WTC11 (cell line): Measurements from ENCODE around the gene HOXA5. TPM values are rescaled to one million over a fixed set of nuclear protein-coding genes. Genes with fewer than 3 reads are reported as not detected.

Source experiments
- ATAC-seq: fragments of 200-7000 bp; cut with Tn5 transposase; 2 replicates; pipeline ENCODE4 v1.10.0; 2021; ENCODE audit warnings: mild to moderate bottlenecking, moderate library complexity
- CTCF ChIA-PET: fragments of 300-600 bp; sonication (Branson Sonifier 250); formaldehyde crosslinking; loops from one replicate; lab custom pipeline; 2021; ENCODE audit warnings: antibody characterized with exemption; lab: Charles Lee
- POLR2A ChIA-PET: fragments of 350-600 bp; sonication (Branson Sonifier 250); formaldehyde crosslinking; loops from one replicate; lab custom pipeline; 2021; ENCODE audit warnings: antibody characterized with exemption; lab: Charles Lee
- DNase-seq: peaks from one replicate; pipeline ENCODE4 v3.0.0; 2021; ENCODE audit warnings: low spot score
- H3K27ac Mint-ChIP-seq: 2 replicates; pipeline ENCODE4 v1.8.0; 2021; ENCODE audit warnings: mixed read lengths
- H3K27me3 Mint-ChIP-seq: 2 replicates; pipeline ENCODE4 v1.8.0; 2021; ENCODE audit warnings: low read depth, mild to moderate bottlenecking, moderate library complexity, mixed read lengths
- H3K36me3 Mint-ChIP-seq: 2 replicates; pipeline ENCODE4 v1.8.0; 2021; ENCODE audit warnings: mixed read lengths
- H3K4me1 Mint-ChIP-seq: 2 replicates; pipeline ENCODE4 v1.8.0; 2022; ENCODE audit warnings: mixed read lengths
- H3K4me3 Mint-ChIP-seq: 2 replicates; pipeline ENCODE4 v1.8.0; 2021; ENCODE audit warnings: mild to moderate bottlenecking, moderate library complexity, mixed read lengths
- H3K9me3 Mint-ChIP-seq: 2 replicates; pipeline ENCODE4 v1.8.0; 2021; ENCODE audit warnings: mixed read lengths
- EMX1 ChIP-seq: fragments of 250-450 bp; sonication (Bioruptor Pico); IDR thresholded peaks from 2 replicates; pipeline ENCODE4 v1.8.0; 2021; ENCODE audit warnings: mild to moderate bottlenecking
- ETV6 ChIP-seq: sonication (generic); formaldehyde crosslinking; IDR thresholded peaks from 2 replicates; pipeline ENCODE4 v1.8.1; 2022; ENCODE audit warnings: mild to moderate bottlenecking, missing genetic modification reagents
- FOXJ3 ChIP-seq: sonication (generic); formaldehyde crosslinking; IDR thresholded peaks from 2 replicates; pipeline ENCODE4 v1.9.0; 2021; ENCODE audit warnings: missing genetic modification reagents, mild to moderate bottlenecking, borderline replicate concordance
- JAZF1 ChIP-seq: fragments of 250-450 bp; sonication (Bioruptor Pico); IDR thresholded peaks from 2 replicates; pipeline ENCODE4 v1.9.0; 2021; ENCODE audit warnings: moderate library complexity, mild to moderate bottlenecking, inconsistent platforms
- KAT7 ChIP-seq: sonication (generic); formaldehyde crosslinking; IDR thresholded peaks from 2 replicates; pipeline ENCODE4 v1.8.1; 2023; ENCODE audit warnings: missing genetic modification reagents, mild to moderate bottlenecking, borderline replicate concordance
- NFATC4 ChIP-seq: fragments of 250-450 bp; sonication (Bioruptor Pico); IDR thresholded peaks from 2 replicates; pipeline ENCODE4 v1.9.0; 2021; ENCODE audit warnings: mild to moderate bottlenecking
- OVOL2 ChIP-seq: fragments of 250-450 bp; sonication (Bioruptor Pico); IDR thresholded peaks from 2 replicates; pipeline ENCODE4 v1.9.0; 2021; ENCODE audit warnings: mild to moderate bottlenecking, borderline replicate concordance
- RORB ChIP-seq: fragments of 250-450 bp; sonication (Bioruptor Pico); IDR thresholded peaks from 2 replicates; pipeline ENCODE4 v1.9.0; 2021; ENCODE audit warnings: mild to moderate bottlenecking
- TEAD4 ChIP-seq: sonication (generic); formaldehyde crosslinking; IDR thresholded peaks from 2 replicates; pipeline ENCODE4 v1.8.0; 2022; ENCODE audit warnings: mild to moderate bottlenecking, missing genetic modification reagents
- TP53 ChIP-seq: sonication (generic); formaldehyde crosslinking; IDR thresholded peaks from 2 replicates; pipeline ENCODE4 v1.8.1; 2023; ENCODE audit warnings: mild to moderate bottlenecking, missing genetic modification reagents
- ZNF396 ChIP-seq: fragments of 250-450 bp; sonication (Bioruptor Pico); IDR thresholded peaks from 2 replicates; pipeline ENCODE4 v1.8.0; 2021; ENCODE audit warnings: mild to moderate bottlenecking, moderate library complexity, borderline replicate concordance
- ZNF423 ChIP-seq: fragments of 250-450 bp; sonication (Bioruptor Pico); IDR thresholded peaks from 2 replicates; pipeline ENCODE4 v2.1.2; 2022; ENCODE audit warnings: mild to moderate bottlenecking, moderate library complexity
- total RNA-seq: library from RNA; stranded (reverse); gene quantifications from 3 replicates; pipeline ENCODE4 v1.2.3, GENCODE V29; 2021
- TF ChIP-seq, protein P1 (sequence below): sonication (generic); formaldehyde crosslinking; IDR thresholded peaks from 2 replicates; pipeline ENCODE4 v1.8.1; 2023; ENCODE audit warnings: mild to moderate bottlenecking, missing genetic modification reagents
- TF ChIP-seq, protein P2 (sequence below): sonication (generic); formaldehyde crosslinking; IDR thresholded peaks from 2 replicates; pipeline ENCODE4 v1.8.0; 2022; ENCODE audit warnings: mild to moderate bottlenecking, missing genetic modification reagents
- TF ChIP-seq, protein P3 (sequence below): fragments of 200-600 bp; IDR thresholded peaks from 2 replicates; pipeline ENCODE4 v1.8.0; 2022; ENCODE audit warnings: antibody characterized with exemption
- TF ChIP-seq, protein P4 (sequence below): sonication (generic); formaldehyde crosslinking; IDR thresholded peaks from 2 replicates; pipeline ENCODE4 v1.8.1; 2023; ENCODE audit warnings: mild to moderate bottlenecking, missing genetic modification reagents, borderline replicate concordance
- TF ChIP-seq, protein P5 (sequence below): sonication (generic); formaldehyde crosslinking; IDR thresholded peaks from 2 replicates; pipeline ENCODE4 v1.8.0; 2023; ENCODE audit warnings: missing genetic modification reagents, mild to moderate bottlenecking, borderline replicate concordance
- TF ChIP-seq, protein P6 (sequence below): fragments of 250-450 bp; sonication (Bioruptor Pico); IDR thresholded peaks from 2 replicates; pipeline ENCODE4 v1.9.0; 2021; ENCODE audit warnings: mild to moderate bottlenecking, borderline replicate concordance

Gene HOXA5
- total RNA-seq, 1 experiment from 2014 or later: not detected

DNA sequence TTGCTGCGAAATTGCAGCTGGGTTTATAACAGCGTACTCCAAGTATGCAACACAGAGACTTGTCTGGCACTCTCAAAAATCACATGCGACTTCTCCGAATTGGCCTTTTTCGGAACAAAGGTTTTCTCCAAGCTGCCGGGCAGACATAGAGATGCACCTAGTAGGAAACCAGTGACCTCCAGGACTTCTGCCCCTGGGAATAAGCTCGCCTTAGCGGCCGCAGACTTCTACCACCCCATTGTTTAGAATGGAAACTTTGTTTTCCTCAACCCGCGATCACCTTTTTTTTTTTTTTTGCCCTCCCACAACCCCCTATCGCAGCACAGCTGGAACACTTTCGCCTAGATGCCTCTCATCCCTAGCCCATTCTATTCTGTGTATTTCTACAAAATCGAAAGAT, 35.5 kb upstream of the HOXA5 start (continued):
- TF ChIP-seq, protein P1, sequence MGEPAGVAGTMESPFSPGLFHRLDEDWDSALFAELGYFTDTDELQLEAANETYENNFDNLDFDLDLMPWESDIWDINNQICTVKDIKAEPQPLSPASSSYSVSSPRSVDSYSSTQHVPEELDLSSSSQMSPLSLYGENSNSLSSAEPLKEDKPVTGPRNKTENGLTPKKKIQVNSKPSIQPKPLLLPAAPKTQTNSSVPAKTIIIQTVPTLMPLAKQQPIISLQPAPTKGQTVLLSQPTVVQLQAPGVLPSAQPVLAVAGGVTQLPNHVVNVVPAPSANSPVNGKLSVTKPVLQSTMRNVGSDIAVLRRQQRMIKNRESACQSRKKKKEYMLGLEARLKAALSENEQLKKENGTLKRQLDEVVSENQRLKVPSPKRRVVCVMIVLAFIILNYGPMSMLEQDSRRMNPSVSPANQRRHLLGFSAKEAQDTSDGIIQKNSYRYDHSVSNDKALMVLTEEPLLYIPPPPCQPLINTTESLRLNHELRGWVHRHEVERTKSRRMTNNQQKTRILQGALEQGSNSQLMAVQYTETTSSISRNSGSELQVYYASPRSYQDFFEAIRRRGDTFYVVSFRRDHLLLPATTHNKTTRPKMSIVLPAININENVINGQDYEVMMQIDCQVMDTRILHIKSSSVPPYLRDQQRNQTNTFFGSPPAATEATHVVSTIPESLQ (CRISPR knock-in tag): no peak
- TF ChIP-seq, all 79 proteins: peak for 0

DNA sequence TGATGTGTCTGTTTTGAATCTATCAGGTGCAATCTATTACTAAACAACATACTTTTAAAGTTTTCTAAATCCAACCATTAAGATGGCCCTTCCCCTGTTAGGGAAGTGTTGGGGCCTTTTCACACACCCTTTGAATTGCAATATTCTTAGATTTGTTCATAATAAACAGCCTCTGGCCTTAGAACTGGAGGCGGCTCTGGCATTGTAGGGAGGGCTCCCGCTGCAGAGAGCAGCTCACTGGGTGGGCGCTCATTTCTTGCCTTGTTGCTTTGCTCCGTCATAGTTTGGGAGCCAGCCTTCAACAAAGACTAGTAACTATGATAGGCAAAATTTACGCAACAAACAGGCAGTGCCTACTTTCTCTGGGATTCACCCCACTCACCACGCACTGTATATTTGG, 34.9 kb upstream of the HOXA5 start:
- Mint-ChIP-seq H3K4me1 (peaks cover 22% of the 10 kb centered on the region), H3K4me3 (no peak overlapping the region), H3K9me3 (no peaks in the 10 kb centered on the region)
- TF ChIP-seq, protein P2, sequence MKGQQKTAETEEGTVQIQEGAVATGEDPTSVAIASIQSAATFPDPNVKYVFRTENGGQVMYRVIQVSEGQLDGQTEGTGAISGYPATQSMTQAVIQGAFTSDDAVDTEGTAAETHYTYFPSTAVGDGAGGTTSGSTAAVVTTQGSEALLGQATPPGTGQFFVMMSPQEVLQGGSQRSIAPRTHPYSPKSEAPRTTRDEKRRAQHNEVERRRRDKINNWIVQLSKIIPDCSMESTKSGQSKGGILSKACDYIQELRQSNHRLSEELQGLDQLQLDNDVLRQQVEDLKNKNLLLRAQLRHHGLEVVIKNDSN: no peak
- TF ChIP-seq, protein P3, sequence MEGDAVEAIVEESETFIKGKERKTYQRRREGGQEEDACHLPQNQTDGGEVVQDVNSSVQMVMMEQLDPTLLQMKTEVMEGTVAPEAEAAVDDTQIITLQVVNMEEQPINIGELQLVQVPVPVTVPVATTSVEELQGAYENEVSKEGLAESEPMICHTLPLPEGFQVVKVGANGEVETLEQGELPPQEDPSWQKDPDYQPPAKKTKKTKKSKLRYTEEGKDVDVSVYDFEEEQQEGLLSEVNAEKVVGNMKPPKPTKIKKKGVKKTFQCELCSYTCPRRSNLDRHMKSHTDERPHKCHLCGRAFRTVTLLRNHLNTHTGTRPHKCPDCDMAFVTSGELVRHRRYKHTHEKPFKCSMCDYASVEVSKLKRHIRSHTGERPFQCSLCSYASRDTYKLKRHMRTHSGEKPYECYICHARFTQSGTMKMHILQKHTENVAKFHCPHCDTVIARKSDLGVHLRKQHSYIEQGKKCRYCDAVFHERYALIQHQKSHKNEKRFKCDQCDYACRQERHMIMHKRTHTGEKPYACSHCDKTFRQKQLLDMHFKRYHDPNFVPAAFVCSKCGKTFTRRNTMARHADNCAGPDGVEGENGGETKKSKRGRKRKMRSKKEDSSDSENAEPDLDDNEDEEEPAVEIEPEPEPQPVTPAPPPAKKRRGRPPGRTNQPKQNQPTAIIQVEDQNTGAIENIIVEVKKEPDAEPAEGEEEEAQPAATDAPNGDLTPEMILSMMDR: no peak
- no peak for TF ChIP-seq TP53 (CRISPR knock-in tag)
- TF ChIP-seq, protein P4, sequence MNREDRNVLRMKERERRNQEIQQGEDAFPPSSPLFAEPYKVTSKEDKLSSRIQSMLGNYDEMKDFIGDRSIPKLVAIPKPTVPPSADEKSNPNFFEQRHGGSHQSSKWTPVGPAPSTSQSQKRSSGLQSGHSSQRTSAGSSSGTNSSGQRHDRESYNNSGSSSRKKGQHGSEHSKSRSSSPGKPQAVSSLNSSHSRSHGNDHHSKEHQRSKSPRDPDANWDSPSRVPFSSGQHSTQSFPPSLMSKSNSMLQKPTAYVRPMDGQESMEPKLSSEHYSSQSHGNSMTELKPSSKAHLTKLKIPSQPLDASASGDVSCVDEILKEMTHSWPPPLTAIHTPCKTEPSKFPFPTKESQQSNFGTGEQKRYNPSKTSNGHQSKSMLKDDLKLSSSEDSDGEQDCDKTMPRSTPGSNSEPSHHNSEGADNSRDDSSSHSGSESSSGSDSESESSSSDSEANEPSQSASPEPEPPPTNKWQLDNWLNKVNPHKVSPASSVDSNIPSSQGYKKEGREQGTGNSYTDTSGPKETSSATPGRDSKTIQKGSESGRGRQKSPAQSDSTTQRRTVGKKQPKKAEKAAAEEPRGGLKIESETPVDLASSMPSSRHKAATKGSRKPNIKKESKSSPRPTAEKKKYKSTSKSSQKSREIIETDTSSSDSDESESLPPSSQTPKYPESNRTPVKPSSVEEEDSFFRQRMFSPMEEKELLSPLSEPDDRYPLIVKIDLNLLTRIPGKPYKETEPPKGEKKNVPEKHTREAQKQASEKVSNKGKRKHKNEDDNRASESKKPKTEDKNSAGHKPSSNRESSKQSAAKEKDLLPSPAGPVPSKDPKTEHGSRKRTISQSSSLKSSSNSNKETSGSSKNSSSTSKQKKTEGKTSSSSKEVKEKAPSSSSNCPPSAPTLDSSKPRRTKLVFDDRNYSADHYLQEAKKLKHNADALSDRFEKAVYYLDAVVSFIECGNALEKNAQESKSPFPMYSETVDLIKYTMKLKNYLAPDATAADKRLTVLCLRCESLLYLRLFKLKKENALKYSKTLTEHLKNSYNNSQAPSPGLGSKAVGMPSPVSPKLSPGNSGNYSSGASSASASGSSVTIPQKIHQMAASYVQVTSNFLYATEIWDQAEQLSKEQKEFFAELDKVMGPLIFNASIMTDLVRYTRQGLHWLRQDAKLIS (CRISPR knock-in tag): no peak
- no peak for TF ChIP-seq JAZF1 (CRISPR knock-in tag)
- TF ChIP-seq NFATC4: no peak
- TF ChIP-seq ZNF396 (CRISPR knock-in tag): no peak
- no peak for TF ChIP-seq TEAD4 (CRISPR knock-in tag)
- no peak for TF ChIP-seq RORB (CRISPR knock-in tag)
- no peak for TF ChIP-seq EMX1 (CRISPR knock-in tag)
- TF ChIP-seq ZNF423: no peak
- no peak for TF ChIP-seq KAT7 (CRISPR knock-in tag)
- TF ChIP-seq, protein P5, sequence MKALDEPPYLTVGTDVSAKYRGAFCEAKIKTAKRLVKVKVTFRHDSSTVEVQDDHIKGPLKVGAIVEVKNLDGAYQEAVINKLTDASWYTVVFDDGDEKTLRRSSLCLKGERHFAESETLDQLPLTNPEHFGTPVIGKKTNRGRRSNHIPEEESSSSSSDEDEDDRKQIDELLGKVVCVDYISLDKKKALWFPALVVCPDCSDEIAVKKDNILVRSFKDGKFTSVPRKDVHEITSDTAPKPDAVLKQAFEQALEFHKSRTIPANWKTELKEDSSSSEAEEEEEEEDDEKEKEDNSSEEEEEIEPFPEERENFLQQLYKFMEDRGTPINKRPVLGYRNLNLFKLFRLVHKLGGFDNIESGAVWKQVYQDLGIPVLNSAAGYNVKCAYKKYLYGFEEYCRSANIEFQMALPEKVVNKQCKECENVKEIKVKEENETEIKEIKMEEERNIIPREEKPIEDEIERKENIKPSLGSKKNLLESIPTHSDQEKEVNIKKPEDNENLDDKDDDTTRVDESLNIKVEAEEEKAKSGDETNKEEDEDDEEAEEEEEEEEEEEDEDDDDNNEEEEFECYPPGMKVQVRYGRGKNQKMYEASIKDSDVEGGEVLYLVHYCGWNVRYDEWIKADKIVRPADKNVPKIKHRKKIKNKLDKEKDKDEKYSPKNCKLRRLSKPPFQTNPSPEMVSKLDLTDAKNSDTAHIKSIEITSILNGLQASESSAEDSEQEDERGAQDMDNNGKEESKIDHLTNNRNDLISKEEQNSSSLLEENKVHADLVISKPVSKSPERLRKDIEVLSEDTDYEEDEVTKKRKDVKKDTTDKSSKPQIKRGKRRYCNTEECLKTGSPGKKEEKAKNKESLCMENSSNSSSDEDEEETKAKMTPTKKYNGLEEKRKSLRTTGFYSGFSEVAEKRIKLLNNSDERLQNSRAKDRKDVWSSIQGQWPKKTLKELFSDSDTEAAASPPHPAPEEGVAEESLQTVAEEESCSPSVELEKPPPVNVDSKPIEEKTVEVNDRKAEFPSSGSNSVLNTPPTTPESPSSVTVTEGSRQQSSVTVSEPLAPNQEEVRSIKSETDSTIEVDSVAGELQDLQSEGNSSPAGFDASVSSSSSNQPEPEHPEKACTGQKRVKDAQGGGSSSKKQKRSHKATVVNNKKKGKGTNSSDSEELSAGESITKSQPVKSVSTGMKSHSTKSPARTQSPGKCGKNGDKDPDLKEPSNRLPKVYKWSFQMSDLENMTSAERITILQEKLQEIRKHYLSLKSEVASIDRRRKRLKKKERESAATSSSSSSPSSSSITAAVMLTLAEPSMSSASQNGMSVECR (CRISPR knock-in tag): no peak
- TF ChIP-seq, protein P6, sequence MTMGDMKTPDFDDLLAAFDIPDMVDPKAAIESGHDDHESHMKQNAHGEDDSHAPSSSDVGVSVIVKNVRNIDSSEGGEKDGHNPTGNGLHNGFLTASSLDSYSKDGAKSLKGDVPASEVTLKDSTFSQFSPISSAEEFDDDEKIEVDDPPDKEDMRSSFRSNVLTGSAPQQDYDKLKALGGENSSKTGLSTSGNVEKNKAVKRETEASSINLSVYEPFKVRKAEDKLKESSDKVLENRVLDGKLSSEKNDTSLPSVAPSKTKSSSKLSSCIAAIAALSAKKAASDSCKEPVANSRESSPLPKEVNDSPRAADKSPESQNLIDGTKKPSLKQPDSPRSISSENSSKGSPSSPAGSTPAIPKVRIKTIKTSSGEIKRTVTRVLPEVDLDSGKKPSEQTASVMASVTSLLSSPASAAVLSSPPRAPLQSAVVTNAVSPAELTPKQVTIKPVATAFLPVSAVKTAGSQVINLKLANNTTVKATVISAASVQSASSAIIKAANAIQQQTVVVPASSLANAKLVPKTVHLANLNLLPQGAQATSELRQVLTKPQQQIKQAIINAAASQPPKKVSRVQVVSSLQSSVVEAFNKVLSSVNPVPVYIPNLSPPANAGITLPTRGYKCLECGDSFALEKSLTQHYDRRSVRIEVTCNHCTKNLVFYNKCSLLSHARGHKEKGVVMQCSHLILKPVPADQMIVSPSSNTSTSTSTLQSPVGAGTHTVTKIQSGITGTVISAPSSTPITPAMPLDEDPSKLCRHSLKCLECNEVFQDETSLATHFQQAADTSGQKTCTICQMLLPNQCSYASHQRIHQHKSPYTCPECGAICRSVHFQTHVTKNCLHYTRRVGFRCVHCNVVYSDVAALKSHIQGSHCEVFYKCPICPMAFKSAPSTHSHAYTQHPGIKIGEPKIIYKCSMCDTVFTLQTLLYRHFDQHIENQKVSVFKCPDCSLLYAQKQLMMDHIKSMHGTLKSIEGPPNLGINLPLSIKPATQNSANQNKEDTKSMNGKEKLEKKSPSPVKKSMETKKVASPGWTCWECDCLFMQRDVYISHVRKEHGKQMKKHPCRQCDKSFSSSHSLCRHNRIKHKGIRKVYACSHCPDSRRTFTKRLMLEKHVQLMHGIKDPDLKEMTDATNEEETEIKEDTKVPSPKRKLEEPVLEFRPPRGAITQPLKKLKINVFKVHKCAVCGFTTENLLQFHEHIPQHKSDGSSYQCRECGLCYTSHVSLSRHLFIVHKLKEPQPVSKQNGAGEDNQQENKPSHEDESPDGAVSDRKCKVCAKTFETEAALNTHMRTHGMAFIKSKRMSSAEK (CRISPR knock-in tag): no peak
- no peak for TF ChIP-seq ETV6 (CRISPR knock-in tag)
- no peak for TF ChIP-seq OVOL2 (CRISPR knock-in tag)
- no peak for TF ChIP-seq FOXJ3 (CRISPR knock-in tag)
- TF ChIP-seq, all 79 proteins: peak for 0
- CTCF ChIA-PET: interaction anchor here (1.3 to 2.5 kb wide), 9 partner anchors 11 to 409 kb away, joined by 3 to 34 read pairs (median 19); partner anchors contain the start of genes HOXA13 and HOXA9
- Mint-ChIP-seq H3K27ac (no peak overlapping the region), H3K36me3 (no peaks in the 10 kb centered on the region), H3K27me3 (peaks cover 99% of the 10 kb centered on the region)
- DNase-seq (no peak), ATAC-seq (no peak)
- POLR2A ChIA-PET: no interaction called here
